Effector memory CD8-positive, alpha-beta T cell (primary cell): ENCODE data around the gene BCAM.
"Not testable (repeated sequence)": the region's sequence is repeated elsewhere in the genome, so short reads cannot be mapped to it uniquely, and the experiment has no call there.

Source experiments
- ATAC-seq: fragments of 150-1000 bp; cut with Tn5 transposase; replicated peaks from 2 replicates; pipeline ENCODE4 v1.10.0; 2021; ENCODE audit warnings: mild to moderate bottlenecking, moderate library complexity
- DNase-seq, 3 experiments: peaks; one replicate each; pipeline ENCODE4 v3.0.0; 2021
- H3K27ac Mint-ChIP-seq, 2 donors: one replicate each; pipeline ENCODE4 v1.8.0; 2022; ENCODE audit warnings: mild to moderate bottlenecking in 2 of 2, mixed read lengths in 2 of 2, moderate library complexity in 2 of 2
- H3K27me3 Mint-ChIP-seq, 2 donors: one replicate each; pipeline ENCODE4 v1.8.0; 2022; ENCODE audit warnings: mixed read lengths in 2 of 2
- H3K36me3 Mint-ChIP-seq: one replicate; pipeline ENCODE4 v1.8.0; 2022; ENCODE audit warnings: mild to moderate bottlenecking, moderate library complexity, mixed read lengths; ENCODE audit not compliant: insufficient read depth
- H3K4me1 Mint-ChIP-seq, 2 donors: one replicate each; pipeline ENCODE4 v1.8.0; 2022; ENCODE audit warnings: low read depth in 2 of 2, mixed read lengths in 2 of 2
- H3K4me3 Mint-ChIP-seq, 2 donors: one replicate each; pipeline ENCODE4 v1.8.0; 2022; ENCODE audit warnings: mild to moderate bottlenecking in 2 of 2, mixed read lengths in 2 of 2, moderate library complexity in 2 of 2
- H3K9me3 Mint-ChIP-seq, 2 donors: one replicate each; pipeline ENCODE4 v1.8.0; 2022; ENCODE audit warnings: mixed read lengths in 2 of 2
- total RNA-seq, 9 experiments: gene quantifications; one replicate each; lab custom pipeline; 2026; lab: John Stamatoyannopoulos, UW

The BCAM gene, protein sequence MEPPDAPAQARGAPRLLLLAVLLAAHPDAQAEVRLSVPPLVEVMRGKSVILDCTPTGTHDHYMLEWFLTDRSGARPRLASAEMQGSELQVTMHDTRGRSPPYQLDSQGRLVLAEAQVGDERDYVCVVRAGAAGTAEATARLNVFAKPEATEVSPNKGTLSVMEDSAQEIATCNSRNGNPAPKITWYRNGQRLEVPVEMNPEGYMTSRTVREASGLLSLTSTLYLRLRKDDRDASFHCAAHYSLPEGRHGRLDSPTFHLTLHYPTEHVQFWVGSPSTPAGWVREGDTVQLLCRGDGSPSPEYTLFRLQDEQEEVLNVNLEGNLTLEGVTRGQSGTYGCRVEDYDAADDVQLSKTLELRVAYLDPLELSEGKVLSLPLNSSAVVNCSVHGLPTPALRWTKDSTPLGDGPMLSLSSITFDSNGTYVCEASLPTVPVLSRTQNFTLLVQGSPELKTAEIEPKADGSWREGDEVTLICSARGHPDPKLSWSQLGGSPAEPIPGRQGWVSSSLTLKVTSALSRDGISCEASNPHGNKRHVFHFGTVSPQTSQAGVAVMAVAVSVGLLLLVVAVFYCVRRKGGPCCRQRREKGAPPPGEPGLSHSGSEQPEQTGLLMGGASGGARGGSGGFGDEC
- 0 to 0.72 (median 0) reads per million in 9 experiments for total RNA-seq

DNA sequence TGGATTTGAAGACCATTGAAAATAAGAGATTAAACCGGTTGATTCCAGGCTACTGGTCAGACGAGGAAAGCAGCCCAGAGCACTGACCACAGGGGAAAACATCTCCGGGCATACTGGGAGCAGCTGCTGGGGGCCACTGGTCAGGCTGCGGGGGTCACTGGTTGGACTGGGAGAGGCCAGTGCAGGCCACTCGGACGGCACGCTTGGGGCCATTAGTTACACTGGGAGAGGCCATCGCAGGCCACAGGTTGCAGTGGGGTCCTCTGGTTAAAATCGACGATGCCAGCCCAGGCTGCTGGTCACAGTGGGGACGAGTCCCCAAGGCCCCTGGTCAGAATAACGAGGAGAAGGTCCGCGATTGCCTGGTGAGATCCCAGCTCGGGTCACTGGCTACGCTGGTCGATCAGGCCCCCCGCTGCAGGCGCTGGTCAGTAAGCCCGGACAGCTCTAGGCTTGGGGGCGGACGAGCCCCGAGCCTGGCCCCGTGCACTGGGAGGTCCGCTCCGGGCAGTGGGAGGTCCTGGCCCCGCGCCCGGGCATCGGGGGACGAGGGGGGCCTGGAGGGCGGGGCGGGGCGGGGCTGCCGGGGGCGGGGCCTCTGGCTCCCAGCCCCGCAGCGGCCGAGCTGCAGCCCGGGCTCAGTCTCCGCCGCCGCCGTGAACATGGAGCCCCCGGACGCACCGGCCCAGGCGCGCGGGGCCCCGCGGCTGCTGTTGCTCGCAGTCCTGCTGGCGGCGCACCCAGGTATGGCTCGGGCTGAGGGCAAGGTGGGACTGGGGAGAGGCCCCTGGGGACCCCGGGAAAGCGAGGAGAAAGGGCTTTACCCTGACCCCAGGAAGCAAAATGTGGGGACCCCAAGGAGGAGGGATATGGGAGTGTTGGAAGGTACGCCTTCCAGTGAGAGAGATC is at the start of gene BCAM:
Gene BCAM, plus strand, starts transcription at position 641 of the 909 bp plus-strand sequence. Its CDS starts 22 bp downstream, at position 663.
- DNase-seq = no peak
- Mint-ChIP-seq H3K4me3 (peak within 1 kb of the TSS in 1 of 2 donors; percentile 48), H3K9me3 (no peaks in the 10 kb centered on the region), H3K4me1 (peaks cover 0 to 4% of the 10 kb centered on the region in 2 donors), H3K36me3 (peaks cover 3% of the 10 kb centered on the region), H3K27me3 (peaks cover 33 to 58% of the 10 kb centered on the region in 2 donors), H3K27ac (no peak within 1 kb of the TSS)
- ATAC-seq = peak; percentile 21

DNA sequence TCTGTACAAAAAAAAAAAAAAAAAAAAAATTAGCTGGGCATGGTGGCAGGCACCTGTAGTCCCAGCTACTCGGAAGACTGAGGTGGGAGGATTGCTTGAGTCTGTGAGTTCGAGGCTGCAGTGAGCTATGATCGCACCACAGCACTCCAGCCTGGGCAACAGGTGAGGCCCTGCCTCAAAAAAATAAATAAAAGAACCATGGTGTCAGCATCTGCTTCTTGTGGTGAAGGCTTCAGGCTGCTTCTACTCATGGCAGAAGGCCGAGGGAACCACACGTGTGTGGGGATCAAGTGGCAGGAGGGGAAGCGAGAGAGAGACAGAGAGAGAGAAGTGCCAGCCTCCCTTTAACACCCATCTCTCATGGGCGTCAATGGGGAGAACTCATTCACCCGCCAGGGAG is 46.9 kb upstream of the BCAM start:
- H3K4me3 Mint-ChIP-seq = no peak overlapping the region
- peaks cover 39% of the 10 kb centered on the region for H3K36me3 Mint-ChIP-seq
- peak overlapping the region; percentile 60 to 69 for H3K27ac Mint-ChIP-seq
- no peaks in the 10 kb centered on the region for H3K9me3 Mint-ChIP-seq
- ATAC-seq (no peak), DNase-seq (no peak)
- no peaks in the 10 kb centered on the region for H3K27me3 Mint-ChIP-seq
- peaks cover 11 to 23% of the 10 kb centered on the region in 2 donors for H3K4me1 Mint-ChIP-seq

DNA sequence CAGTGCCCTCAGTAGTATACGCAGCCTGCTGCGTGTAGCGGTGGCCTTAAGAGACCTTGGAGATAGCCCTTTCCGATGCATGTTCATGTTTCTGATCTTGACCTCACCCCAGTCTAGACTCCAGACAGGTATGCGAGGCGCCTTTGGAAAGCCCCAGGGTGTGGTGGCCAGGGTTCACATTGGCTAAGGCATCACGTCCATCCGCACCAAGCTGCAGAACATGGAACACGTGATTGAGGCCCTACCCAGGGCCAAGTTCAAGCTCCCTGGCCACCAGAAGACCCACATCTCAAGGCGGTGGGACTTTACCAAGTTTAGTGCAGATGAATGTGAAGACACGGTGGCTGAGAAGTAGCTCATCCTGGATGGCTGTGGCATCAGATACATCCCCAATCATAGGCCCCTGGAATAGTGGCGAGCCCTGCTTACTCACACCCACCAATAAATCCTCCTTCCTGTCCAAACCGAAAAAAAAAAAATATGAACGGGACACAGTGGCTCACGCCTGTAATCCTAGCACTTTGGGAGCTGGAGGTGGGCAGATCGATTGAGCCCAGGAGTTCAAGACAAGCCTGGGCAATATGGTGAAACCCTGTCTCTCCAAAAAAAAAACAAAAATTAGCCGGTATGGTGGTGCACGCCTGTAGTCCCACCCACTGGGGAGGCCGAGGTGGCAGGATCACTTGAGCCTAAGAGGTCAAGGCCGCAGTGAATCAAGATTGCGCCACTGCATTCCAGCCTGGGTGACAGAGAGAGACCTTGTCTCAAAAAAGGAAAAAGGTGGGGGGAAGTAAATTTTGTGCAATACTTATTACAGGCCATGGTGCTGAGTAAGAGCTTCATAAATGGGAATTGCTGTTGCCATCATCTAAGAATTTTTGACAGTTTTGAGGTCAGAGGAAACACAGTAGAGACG is 43.6 kb upstream of the BCAM start:
- H3K4me1 Mint-ChIP-seq = peaks cover 11 to 17% of the 10 kb centered on the region in 2 donors
- no peak for DNase-seq
- no peaks in the 10 kb centered on the region for H3K9me3 Mint-ChIP-seq
- no peak overlapping the region for H3K4me3 Mint-ChIP-seq
- no peak for ATAC-seq
- H3K36me3 Mint-ChIP-seq = peaks cover 17% of the 10 kb centered on the region
- H3K27me3 Mint-ChIP-seq = no peaks in the 10 kb centered on the region
- no peak overlapping the region for H3K27ac Mint-ChIP-seq

DNA sequence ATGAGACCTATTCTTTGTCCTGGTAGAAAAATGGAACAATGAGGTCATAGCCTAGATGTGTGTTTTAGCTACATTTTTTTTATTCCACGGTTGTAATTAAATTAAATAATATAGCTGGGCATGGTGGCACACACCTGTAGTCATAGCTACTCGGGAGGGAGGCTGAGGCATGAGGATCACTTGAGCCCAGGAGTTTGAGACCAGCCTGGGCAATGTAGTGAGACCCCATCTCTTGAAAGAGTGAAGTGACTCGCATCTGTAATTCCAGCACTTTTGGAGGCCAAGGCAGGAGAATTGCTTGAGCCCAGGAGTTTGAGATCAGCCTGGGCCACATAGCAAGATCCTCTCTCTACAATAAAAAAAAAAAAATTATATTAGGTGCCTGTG is 43.0 kb upstream of the BCAM start:
- ATAC-seq = no peak
- Mint-ChIP-seq H3K36me3 (peaks cover 15% of the 10 kb centered on the region), H3K4me1 (peaks cover 11 to 17% of the 10 kb centered on the region in 2 donors), H3K9me3 (no peaks in the 10 kb centered on the region), H3K27me3 (no peaks in the 10 kb centered on the region), H3K4me3 (no peak overlapping the region), H3K27ac (no peak overlapping the region)
- DNase-seq = no peak

DNA sequence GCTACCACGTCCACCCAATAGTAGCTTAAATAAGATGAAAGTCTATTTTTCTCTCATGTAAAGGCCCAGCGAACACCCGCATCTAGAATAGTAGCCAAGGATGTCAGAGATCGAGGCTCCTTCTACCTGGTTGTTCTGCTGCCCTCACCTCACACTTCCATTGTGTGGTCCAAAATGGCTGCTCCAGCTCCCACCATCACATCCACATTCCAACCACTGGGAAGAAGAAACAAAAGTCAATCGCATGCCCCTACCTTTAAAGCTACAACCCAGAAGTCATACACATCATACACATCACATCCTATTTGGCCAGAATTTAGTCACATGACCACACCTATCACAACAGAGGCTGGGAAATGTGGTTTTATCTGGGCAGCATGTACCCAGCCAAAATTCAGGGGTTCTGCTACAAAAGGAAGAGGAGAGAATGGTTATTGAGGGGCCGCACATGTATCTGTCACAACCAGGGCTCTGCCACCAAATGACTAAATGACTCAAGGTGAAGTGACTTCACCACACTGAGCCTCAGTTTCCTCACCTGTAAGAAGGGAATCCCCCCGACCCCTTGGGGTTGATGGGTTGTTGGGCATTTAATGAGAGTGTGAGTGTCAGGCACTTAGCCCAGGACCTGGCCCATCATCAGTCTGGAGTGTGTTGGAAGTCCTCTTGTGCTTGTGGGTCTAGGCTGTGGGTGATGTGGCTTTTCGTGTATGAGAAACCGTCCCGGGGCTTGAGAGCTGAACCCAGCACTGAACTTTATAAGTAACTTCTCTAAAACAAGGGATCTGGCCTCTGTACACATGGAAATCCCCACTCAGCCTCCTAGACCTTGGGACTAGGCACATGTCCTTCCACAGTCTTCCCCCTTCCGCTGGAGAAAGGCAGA is 41.4 kb upstream of the BCAM start:
- Mint-ChIP-seq H3K4me3 (no peak overlapping the region), H3K27me3 (no peaks in the 10 kb centered on the region), H3K9me3 (no peaks in the 10 kb centered on the region), H3K36me3 (peaks cover 12% of the 10 kb centered on the region), H3K27ac (peak overlapping the region in 1 of 2 donors; percentile 41), H3K4me1 (peaks cover 11 to 14% of the 10 kb centered on the region in 2 donors)
- ATAC-seq (no peak), DNase-seq (no peak)

DNA sequence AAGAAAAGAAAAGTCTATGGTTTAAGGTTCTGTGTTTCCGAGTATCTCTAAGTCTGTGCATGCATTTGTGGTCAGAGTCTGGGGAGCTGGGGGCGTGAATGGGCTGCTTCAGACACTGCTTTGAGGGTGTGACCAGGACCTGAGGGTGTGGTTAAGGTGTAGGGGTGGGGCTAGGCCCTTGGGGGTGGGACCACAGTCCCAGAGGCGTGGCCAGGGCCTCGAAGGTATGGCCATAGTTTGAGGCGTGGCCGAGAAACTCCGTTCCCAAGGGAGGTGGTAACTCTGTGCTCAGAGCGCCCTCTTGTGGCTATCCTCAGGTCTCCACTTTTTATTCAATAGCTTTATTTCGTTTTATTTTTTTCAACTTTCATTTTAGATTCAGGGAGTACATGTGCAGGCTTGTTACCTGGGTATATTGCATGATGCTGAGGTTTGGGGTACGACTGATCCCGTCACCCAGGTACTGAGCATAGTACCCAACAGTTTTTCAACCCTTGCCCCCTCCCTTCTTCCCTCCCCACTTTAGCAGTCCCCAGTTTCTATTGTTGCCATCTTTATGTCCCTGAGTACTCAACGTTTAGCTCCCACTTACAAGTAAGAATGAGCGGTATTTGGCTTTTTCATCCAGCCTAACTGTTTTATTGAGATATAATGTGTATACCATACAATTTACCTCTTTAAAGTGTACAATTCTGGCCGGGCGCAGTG is 38.2 kb upstream of the BCAM start:
- H3K9me3 Mint-ChIP-seq = no peaks in the 10 kb centered on the region
- peaks cover 12% of the 10 kb centered on the region for H3K36me3 Mint-ChIP-seq
- ATAC-seq (peak; percentile 96), DNase-seq (peak; percentile 97 to 98 (median 98))
- H3K4me3 Mint-ChIP-seq = peak overlapping the region; percentile 45 to 63
- peak overlapping the region; percentile 53 to 90 for H3K27ac Mint-ChIP-seq
- peaks cover 9 to 14% of the 10 kb centered on the region in 2 donors for H3K4me1 Mint-ChIP-seq
- no peaks in the 10 kb centered on the region for H3K27me3 Mint-ChIP-seq

DNA sequence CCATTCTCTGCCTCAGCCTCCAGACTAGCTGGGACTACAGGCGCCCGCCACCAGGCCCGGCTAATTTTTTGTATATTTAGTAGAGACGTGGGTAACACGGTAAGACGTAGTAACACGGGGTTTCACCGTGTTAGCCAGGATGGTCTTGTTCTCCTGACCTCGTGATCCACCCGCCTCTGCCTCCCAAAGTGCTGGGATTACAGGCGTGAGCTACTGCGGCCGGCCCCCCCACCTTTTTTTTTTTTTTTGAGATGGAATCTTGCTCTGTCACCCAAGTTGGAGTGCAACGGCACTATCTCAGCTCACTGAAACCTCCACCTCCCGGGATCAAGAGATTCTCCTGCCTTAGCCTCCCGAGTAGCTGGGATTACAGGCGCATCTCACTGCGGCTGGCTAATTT is 36.8 kb upstream of the BCAM start:
- not testable (repeated sequence) for H3K9me3 Mint-ChIP-seq, DNase-seq, ATAC-seq, H3K36me3 Mint-ChIP-seq, H3K27me3 Mint-ChIP-seq, H3K4me3 Mint-ChIP-seq, H3K27ac Mint-ChIP-seq
- peaks cover 9 to 14% of the 10 kb centered on the region in 2 donors for H3K4me1 Mint-ChIP-seq

DNA sequence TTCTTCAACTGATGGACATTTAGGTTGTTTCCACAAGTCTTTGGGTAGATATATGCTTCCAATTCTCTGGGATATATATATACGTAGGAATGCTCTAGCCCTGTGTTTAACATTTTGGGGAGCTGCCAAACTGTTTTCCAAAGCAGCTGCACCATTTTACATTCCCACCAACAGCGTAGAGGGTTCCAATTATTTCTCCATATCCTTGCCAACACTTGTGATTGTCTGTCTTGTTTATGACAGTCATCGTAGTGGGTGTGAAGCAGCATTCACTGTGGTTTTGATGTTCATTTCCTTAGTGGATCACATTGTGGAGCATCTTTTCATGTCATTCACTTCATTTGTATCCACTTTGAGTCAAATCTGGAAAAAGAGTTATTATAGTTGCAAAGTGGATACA is 35.9 kb upstream of the BCAM start:
- peaks cover 8% of the 10 kb centered on the region for H3K36me3 Mint-ChIP-seq
- no peak overlapping the region for H3K4me3 Mint-ChIP-seq
- H3K9me3 Mint-ChIP-seq = no peaks in the 10 kb centered on the region
- H3K27me3 Mint-ChIP-seq = no peaks in the 10 kb centered on the region
- H3K4me1 Mint-ChIP-seq = peaks cover 9 to 14% of the 10 kb centered on the region in 2 donors
- ATAC-seq = no peak
- no peak for DNase-seq
- H3K27ac Mint-ChIP-seq = no peak overlapping the region

DNA sequence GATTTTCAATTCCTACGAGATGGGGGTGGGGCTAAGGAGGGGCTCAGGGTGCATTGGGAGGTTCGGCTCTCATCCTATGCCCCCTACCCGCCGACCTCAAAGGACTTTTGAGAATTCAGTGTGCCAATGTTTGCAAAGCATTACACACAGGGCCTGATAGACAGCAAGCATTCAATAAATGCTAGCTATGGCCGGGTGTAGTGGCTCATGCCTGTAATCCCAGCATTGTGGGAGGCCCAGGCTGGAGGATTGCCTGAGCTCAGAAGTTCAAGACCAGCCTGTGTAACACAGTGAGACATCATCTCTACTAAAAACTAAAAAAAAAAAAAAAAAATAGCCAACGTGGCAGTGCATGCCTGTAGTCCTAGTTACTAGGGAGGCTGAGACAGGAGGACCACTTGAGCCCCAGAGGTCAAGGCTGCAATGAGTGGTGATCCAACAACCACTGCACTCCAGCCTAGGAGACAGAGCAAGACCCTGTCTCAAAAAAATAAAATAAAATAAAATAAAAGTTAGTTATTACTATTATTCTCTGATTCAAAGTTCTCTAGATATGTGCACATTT is 33.1 kb upstream of the BCAM start:
- Mint-ChIP-seq H3K9me3 (no peaks in the 10 kb centered on the region), H3K4me3 (no peak overlapping the region), H3K4me1 (peaks cover 0 to 2% of the 10 kb centered on the region in 2 donors), H3K27me3 (peaks cover 0 to 6% of the 10 kb centered on the region in 2 donors), H3K27ac (no peak overlapping the region), H3K36me3 (no peaks in the 10 kb centered on the region)
- DNase-seq (no peak), ATAC-seq (no peak)

DNA sequence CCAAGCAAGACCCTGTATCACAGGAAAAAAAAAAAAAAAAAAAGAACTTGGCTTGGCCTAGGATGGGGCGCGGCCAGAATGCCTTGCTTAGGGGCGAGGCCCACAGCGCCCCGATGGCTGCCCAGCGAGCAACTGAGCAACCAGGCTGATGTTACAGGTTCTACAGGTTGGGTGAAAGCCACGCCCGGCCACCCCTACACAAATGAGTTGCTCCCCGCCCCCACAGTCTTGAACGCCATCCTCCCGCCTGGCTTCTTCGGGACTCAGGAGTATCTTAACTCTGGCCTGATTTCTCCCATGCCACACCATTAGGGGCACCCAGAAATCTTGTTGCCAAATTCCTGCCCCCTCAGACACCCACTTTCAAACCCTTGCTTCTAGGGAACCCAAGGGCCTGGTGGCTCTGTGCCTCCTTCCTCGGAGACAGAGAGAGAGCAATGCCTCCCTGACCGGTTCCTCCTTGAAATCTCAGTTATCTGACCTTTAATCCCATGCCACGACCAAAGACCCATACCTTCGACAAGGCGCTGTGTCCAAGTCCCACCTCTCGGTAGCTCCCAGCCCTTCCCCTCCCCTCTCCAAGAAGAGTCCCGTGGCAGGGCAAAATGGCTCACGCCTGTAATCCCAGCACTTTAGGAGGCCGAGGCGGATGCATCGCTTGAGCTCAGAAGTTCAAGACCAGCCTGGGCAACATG is 32.4 kb upstream of the BCAM start:
- DNase-seq = no peak
- no peaks in the 10 kb centered on the region for H3K4me1 Mint-ChIP-seq
- no peak overlapping the region for H3K27ac Mint-ChIP-seq
- H3K9me3 Mint-ChIP-seq = no peaks in the 10 kb centered on the region
- H3K36me3 Mint-ChIP-seq = no peaks in the 10 kb centered on the region
- no peak overlapping the region for H3K4me3 Mint-ChIP-seq
- peaks cover 0 to 6% of the 10 kb centered on the region in 2 donors for H3K27me3 Mint-ChIP-seq
- ATAC-seq = no peak
